Measurements from ENCODE around the gene OR4C6.

DNA sequence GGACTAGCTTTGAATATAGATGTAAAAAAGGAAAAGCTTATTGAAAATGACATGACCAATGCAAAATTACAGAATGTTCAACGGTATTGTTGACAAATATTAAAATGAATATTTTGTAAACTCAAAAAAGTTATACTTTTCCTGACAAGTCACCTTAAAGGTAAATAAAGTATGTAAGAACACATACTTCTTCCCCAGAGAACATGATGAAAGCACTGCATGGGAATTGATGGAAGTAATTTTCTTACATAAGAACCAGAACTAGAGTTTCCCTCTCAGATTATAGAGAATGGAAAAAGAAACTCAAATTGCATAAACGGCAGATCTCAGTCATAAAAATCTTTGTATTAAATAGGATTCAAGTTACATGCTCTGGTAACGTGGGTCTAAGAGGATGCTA, 27.2 kb upstream of the OR4C6 start, which contains the start of gene OR4P4:
- TF ChIP-seq POLR2A (IDR thresholded peaks at IDR 0.05), result no peak
- TF ChIP-seq, protein P1, sequence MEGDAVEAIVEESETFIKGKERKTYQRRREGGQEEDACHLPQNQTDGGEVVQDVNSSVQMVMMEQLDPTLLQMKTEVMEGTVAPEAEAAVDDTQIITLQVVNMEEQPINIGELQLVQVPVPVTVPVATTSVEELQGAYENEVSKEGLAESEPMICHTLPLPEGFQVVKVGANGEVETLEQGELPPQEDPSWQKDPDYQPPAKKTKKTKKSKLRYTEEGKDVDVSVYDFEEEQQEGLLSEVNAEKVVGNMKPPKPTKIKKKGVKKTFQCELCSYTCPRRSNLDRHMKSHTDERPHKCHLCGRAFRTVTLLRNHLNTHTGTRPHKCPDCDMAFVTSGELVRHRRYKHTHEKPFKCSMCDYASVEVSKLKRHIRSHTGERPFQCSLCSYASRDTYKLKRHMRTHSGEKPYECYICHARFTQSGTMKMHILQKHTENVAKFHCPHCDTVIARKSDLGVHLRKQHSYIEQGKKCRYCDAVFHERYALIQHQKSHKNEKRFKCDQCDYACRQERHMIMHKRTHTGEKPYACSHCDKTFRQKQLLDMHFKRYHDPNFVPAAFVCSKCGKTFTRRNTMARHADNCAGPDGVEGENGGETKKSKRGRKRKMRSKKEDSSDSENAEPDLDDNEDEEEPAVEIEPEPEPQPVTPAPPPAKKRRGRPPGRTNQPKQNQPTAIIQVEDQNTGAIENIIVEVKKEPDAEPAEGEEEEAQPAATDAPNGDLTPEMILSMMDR (IDR thresholded peaks at IDR 0.05), result no peak

Measured in heart left ventricle (tissue), 13 donors.